ENCODE measurements around the gene GLT6D1.
"Not testable (repeated sequence)": the region's sequence is repeated elsewhere in the genome, so short reads cannot be mapped to it uniquely, and the experiment has no call there.

The GLT6D1 gene, protein sequence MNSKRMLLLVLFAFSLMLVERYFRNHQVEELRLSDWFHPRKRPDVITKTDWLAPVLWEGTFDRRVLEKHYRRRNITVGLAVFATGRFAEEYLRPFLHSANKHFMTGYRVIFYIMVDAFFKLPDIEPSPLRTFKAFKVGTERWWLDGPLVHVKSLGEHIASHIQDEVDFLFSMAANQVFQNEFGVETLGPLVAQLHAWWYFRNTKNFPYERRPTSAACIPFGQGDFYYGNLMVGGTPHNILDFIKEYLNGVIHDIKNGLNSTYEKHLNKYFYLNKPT

DNA sequence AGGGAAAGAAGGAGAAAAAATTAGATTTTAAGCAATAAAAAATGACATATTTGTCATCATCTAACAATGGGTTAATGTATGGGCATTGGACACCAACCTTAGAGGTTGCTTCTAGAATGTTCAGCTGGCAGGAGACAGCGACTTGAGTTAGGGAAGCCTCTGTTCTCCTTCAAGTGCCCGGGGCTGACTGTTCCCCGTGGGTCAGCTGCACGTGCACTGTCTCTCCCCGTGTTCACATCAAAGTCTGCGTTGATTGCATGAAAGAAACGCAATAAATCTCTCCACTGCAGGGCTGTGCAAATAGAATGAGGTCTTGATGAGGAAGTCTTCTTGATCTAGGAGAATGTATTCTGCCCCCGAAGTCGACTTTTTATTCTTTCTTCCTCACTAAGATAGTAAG is at the start of gene GLT6D1:
GLT6D1 (minus strand) TSS at position 345 of the 400 bp plus-strand sequence. CDS start 353 bp downstream, outside the sequence.
- DNase-seq (ENCODE audit: low read depth in 2 of 3, low spot score in 2 of 3) = no peak

GRCh38 chr9:135689011-135689410 is 49.7 kb upstream of the GLT6D1 start:
- DNase-seq (ENCODE audit: low read depth in 2 of 3, low spot score in 2 of 3) = no peak

- no peak for DNase-seq (ENCODE audit: low read depth in 2 of 3, low spot score in 2 of 3)
Observed at GRCh38 chr9:135687216-135687615, 47.9 kb upstream of the GLT6D1 start.

DNA sequence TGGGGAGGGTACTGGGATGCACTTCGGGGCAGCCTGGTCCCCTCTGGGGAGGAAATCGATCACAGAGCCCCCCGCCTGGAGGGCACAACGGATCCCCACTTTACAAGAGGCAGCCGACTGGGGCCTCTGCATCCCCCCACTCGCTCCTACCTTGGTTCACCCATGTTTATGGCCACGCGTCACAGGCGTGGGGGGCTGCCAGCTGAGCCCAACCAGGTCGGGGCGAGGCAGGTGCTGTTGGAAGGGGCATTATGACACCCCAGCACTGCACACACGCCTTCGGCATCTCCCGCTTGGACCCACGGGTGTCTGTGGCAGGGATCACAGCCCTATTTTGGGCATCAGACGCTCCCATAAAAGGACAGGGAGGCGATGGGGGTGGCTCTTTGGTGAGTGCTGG is 45.4 kb upstream of the GLT6D1 start:
- DNase-seq (ENCODE audit: low read depth in 2 of 3, low spot score in 2 of 3) = no peak

GRCh38 chr9:135683401-135684034 is 44.2 kb upstream of the GLT6D1 start:
- no peak for DNase-seq (ENCODE audit: low read depth in 2 of 3, low spot score in 2 of 3)

DNA sequence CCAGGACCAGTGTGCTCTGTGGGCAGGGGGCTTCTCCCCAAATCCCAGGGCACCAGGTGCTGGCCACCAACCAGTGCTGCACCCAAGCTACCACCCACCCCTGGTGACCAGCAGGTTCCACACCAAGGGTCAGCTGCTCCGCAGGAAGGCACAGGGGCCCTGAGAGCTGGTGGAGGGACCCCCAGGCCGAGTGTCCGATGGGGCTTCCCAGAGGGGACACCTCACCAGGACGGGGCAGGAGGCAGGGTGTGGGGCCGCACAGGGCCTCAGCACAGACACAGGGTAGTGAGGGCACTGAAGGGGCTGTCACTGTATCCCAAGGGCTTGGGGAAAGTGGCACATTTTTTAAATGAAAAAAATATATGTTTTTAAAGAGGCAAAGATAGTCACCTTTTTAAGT is 41.8 kb upstream of the GLT6D1 start:
- DNase-seq (ENCODE audit: low read depth in 2 of 3, low spot score in 2 of 3) = no peak

GRCh38 chr9:135680056-135680455 is 40.7 kb upstream of the GLT6D1 start:
- no peak for DNase-seq (ENCODE audit: low read depth in 2 of 3, low spot score in 2 of 3)

- no peak for DNase-seq (ENCODE audit: low read depth in 2 of 3, low spot score in 2 of 3)
Observed at GRCh38 chr9:135678236-135679017, 39.1 kb upstream of the GLT6D1 start.

- DNase-seq (ENCODE audit: low read depth in 2 of 3, low spot score in 2 of 3) = no peak
Observed at GRCh38 chr9:135677641-135678168, 38.4 kb upstream of the GLT6D1 start.

- no peak for DNase-seq (ENCODE audit: low read depth in 2 of 3, low spot score in 2 of 3)
Observed at GRCh38 chr9:135676891-135677290, 37.6 kb upstream of the GLT6D1 start.

DNA sequence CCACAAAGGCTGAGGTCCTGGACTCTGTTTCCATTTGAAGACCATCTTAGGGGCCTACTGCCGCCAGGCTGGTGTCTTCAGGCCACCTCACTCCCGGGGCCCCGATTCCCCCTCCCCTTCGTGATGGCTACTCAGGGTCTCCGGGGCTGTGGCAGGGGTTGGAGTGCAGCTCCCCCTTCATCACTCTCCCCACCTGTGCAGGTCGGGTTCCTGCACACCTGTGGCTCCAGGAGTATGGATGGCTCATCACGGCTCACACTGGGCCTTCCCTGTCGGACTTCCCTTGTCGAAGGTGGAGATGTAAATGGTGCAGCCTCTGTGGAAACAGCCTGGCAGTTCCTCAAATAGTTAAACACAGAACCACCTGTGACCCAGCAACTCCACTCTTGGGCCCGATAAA is 35.6 kb upstream of the GLT6D1 start:
- DNase-seq (ENCODE audit: low read depth in 2 of 3, low spot score in 2 of 3) = no peak

DNA sequence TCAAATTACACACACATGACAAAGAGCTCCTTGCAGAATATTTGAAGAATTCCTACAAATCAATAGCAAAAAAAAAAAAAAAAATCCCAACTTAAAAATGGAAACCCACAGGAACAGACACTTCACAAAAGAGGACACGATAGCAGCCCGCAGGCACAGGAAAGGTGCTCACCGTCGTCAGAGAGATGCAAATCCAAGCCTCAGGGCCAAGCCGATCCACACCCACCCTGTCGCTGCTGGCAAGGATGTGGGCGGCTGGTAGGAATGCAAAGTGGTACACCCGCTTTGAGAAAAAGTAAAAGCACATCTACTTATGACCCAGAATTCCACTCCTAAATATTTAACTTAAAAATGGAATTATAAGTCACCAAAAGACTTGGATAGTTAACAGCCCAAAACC is 34.6 kb upstream of the GLT6D1 start:
- DNase-seq (ENCODE audit: low read depth in 2 of 3, low spot score in 2 of 3) = no peak

DNA sequence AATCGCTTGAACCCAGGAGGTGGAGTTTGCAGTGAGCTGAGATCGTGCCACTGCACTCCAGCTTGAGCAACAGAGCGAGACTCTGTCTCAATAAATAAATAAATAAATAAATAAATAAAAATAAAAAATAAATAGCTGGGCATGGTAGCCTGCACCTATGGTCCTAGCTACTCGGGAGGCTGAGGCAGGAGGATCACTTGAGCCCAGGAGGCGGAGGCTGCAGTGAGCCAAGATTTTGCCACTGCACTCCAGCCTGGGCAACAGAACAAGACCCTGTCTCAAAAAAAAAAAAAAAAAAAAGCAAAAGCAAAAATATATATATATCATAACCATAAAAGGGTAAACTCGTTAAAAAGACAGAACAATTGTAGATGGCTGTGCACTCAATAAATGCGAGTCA is 33.4 kb upstream of the GLT6D1 start:
- not testable (repeated sequence) for DNase-seq (ENCODE audit: low read depth in 2 of 3, low spot score in 2 of 3)

DNA sequence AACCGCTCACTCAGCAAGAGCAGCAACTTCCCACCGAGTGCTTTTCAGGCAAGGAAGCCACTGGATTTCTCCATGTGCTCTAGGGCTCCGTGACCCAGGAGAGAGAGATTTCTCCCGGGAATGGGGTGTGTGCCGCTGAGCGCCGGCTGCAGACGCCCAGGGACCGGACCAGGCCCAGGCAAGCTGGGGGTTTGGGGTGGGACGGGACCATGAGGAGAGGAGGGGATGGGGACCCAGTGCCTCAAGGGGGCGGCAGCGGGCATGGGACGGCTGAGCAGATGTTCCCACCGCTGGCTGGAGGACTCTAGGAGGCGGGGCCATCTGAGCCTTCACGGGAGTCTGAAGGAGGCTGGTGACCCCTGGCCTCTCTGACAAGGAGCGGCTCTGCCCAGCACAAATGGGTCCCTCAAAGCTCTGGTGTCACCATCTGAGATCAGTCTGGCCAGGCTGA is 32.3 kb upstream of the GLT6D1 start:
- no peak for DNase-seq (ENCODE audit: low read depth in 2 of 3, low spot score in 2 of 3)

- no peak for DNase-seq (ENCODE audit: low read depth in 2 of 3, low spot score in 2 of 3)
Observed at GRCh38 chr9:135670721-135671590, 31.6 kb upstream of the GLT6D1 start.

- no peak for DNase-seq (ENCODE audit: low read depth in 2 of 3, low spot score in 2 of 3)
Observed at GRCh38 chr9:135669616-135670285, 30.4 kb upstream of the GLT6D1 start.

DNA sequence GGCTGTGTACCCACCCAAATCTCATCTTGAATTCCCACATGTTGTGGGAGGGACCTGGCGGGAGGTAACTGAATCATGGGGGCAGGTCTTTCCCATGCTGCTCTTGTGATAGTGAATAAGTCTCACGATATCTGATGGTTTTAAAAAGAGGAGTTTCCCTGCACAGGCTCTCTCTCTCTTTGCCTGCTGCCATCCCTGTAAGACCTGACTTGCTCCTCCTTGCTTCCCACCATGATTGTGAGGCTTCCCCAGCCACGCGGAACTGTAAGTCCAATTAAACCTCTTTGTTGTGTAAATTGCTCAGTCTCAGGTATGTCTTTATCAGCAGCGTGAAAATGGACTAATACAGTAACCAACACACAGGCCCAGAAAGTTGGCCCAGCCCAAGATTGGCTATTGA is 29.7 kb upstream of the GLT6D1 start:
- DNase-seq (ENCODE audit: low read depth in 2 of 3, low spot score in 2 of 3) = not testable (repeated sequence)

DNA sequence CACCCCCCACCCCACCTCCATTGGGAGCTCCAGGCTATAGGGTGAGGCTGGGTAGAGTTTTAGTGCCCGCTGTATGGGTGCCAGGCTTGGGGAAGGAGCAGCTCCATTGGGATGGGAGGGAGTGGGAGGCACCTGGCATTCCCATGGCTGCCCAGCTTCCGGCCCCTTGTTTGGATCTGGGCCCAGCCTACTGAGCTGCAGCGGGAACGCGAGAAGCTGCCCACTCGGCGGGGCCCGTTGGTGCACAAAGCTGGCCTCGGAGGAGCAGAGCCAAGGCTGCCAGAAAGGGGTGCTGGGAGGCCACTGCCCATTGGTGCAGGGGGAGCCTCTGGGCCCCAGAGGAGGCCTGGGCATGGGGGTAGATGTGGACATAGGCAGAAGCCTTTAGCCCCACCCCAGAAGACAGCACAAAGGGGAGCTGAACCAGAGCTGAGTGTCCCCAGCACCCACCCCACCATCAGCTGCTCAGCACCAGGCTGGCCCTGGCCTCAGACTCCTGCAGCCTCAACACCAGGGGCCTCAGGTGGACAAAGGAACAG is 28.2 kb upstream of the GLT6D1 start:
- DNase-seq (ENCODE audit: low read depth in 2 of 3, low spot score in 2 of 3) = no peak

- DNase-seq (ENCODE audit: low read depth in 2 of 3, low spot score in 2 of 3) = no peak
Observed at GRCh38 chr9:135666534-135667462, 27.5 kb upstream of the GLT6D1 start.

All from activated CD8-positive, alpha-beta memory T cell treated with anti-CD3 and anti-CD28 coated beads for 48 hours (primary cell).